SK-N-SH treated with all-trans-retinoic acid at 6 μM for 48 hours (cell line): ENCODE results near the gene CYB5B.

ENCODE experiments used
- ATAC-seq: fragments of 200-7000 bp; cut with Tn5 transposase; 3 replicates; pipeline ENCODE4 v1.9.1; 2020; ENCODE audit warnings: mild to moderate bottlenecking, moderate library complexity
- BACH2 ChIP-seq: fragments of 250-450 bp; sonication (Bioruptor Pico); IDR thresholded peaks from 2 replicates; pipeline ENCODE4 v1.9.0; 2021; ENCODE audit warnings: mild to moderate bottlenecking, borderline replicate concordance
- CREB5 ChIP-seq: fragments of 250-450 bp; sonication (Bioruptor Pico); IDR thresholded peaks from 2 replicates; pipeline ENCODE4 v1.5.1; 2020; ENCODE audit warnings: low read depth, mild to moderate bottlenecking, moderate library complexity
- CSDC2 ChIP-seq: fragments of 250-450 bp; sonication (Bioruptor Pico); IDR thresholded peaks from 2 replicates; pipeline ENCODE4 v1.5.0; 2020; ENCODE audit warnings: mild to moderate bottlenecking, moderate library complexity
- CSRNP3 ChIP-seq: fragments of 250-450 bp; sonication (Bioruptor Pico); IDR thresholded peaks from 2 replicates; pipeline ENCODE4 v1.5.1; 2021; ENCODE audit warnings: mild to moderate bottlenecking, moderate library complexity
- ESRRG ChIP-seq: fragments of 250-450 bp; sonication (Bioruptor Pico); IDR thresholded peaks from 2 replicates; pipeline ENCODE4 v1.6.1; 2021; ENCODE audit warnings: mild to moderate bottlenecking
- GLIS3 ChIP-seq: fragments of 250-450 bp; sonication (Bioruptor Pico); IDR thresholded peaks from 2 replicates; pipeline ENCODE4 v1.5.0; 2020; ENCODE audit warnings: mild to moderate bottlenecking, moderate library complexity
- ISL1 ChIP-seq: fragments of 250-450 bp; sonication (Bioruptor Pico); IDR thresholded peaks from 2 replicates; pipeline ENCODE4 v2.1.2; 2022; ENCODE audit warnings: mild to moderate bottlenecking, moderate library complexity
- OSR1 ChIP-seq: fragments of 250-450 bp; sonication (Bioruptor Pico); IDR thresholded peaks from 2 replicates; pipeline ENCODE4 v1.8.0; 2022; ENCODE audit warnings: moderate library complexity, mild to moderate bottlenecking, inconsistent platforms
- PPARA ChIP-seq: fragments of 250-450 bp; sonication (Bioruptor Pico); IDR thresholded peaks from 2 replicates; pipeline ENCODE4 v1.5.0; 2020; ENCODE audit warnings: mild to moderate bottlenecking, borderline replicate concordance
- RARB ChIP-seq: fragments of 250-450 bp; sonication (Bioruptor Pico); IDR thresholded peaks from 2 replicates; pipeline ENCODE4 v1.8.0; 2021; ENCODE audit warnings: mild to moderate bottlenecking, moderate library complexity
- SNAI2 ChIP-seq: fragments of 250-450 bp; sonication (Bioruptor Pico); IDR thresholded peaks from 2 replicates; pipeline ENCODE4 v1.5.0; 2020; ENCODE audit warnings: mild to moderate bottlenecking, moderate library complexity
- TCF4 ChIP-seq: fragments of 250-450 bp; sonication (Bioruptor Pico); IDR thresholded peaks from 2 replicates; pipeline ENCODE4 v1.8.0; 2021; ENCODE audit warnings: mild to moderate bottlenecking, moderate library complexity, borderline replicate concordance
- TOX ChIP-seq: fragments of 250-450 bp; sonication (Bioruptor Pico); IDR thresholded peaks from 2 replicates; pipeline ENCODE4 v1.8.0; 2021; ENCODE audit warnings: mild to moderate bottlenecking, moderate library complexity, borderline replicate concordance
- ZC3H10 ChIP-seq: fragments of 250-450 bp; sonication (Bioruptor Pico); IDR thresholded peaks from 2 replicates; pipeline ENCODE4 v1.5.1; 2021; ENCODE audit warnings: mild to moderate bottlenecking, moderate library complexity
- ZFP3 ChIP-seq: fragments of 250-450 bp; sonication (Bioruptor Pico); IDR thresholded peaks from 2 replicates; pipeline ENCODE4 v1.5.0; 2020; ENCODE audit warnings: mild to moderate bottlenecking, moderate library complexity
- ZFP30 ChIP-seq: fragments of 450-650 bp; formaldehyde crosslinking; IDR thresholded peaks from 2 replicates; pipeline ENCODE4 v1.5.0; 2022; ENCODE audit warnings: mild to moderate bottlenecking, moderate library complexity
- ZNF565 ChIP-seq: fragments of 450-650 bp; formaldehyde crosslinking; conservative IDR thresholded peaks from 2 replicates; pipeline ENCODE4 v1.5.0; 2020; ENCODE audit warnings: low read depth, mild to moderate bottlenecking, moderate library complexity
- ZNF70 ChIP-seq: fragments of 450-650 bp; formaldehyde crosslinking; IDR thresholded peaks from 2 replicates; pipeline ENCODE4 v1.5.0; 2020; ENCODE audit warnings: mild to moderate bottlenecking, moderate library complexity
- ZNF8 ChIP-seq: fragments of 450-650 bp; formaldehyde crosslinking; IDR thresholded peaks from 2 replicates; pipeline ENCODE4 v1.5.0; 2020; ENCODE audit warnings: mild to moderate bottlenecking, moderate library complexity
- TF ChIP-seq, protein P1 (sequence below): fragments of 250-450 bp; sonication (Bioruptor Pico); IDR thresholded peaks from 2 replicates; pipeline ENCODE4 v1.5.0; 2020; ENCODE audit warnings: mild to moderate bottlenecking, moderate library complexity
- TF ChIP-seq, protein P2 (sequence below): fragments of 250-450 bp; sonication (Bioruptor Pico); IDR thresholded peaks from 2 replicates; pipeline ENCODE4 v1.8.0; 2021; ENCODE audit warnings: low read depth, mild to moderate bottlenecking, moderate library complexity, borderline replicate concordance
- TF ChIP-seq, protein P3 (sequence below): fragments of 250-450 bp; sonication (Bioruptor Pico); IDR thresholded peaks from 2 replicates; pipeline ENCODE4 v1.8.0; 2020; ENCODE audit warnings: mild to moderate bottlenecking, moderate library complexity, borderline replicate concordance

CYB5B gene

DNA sequence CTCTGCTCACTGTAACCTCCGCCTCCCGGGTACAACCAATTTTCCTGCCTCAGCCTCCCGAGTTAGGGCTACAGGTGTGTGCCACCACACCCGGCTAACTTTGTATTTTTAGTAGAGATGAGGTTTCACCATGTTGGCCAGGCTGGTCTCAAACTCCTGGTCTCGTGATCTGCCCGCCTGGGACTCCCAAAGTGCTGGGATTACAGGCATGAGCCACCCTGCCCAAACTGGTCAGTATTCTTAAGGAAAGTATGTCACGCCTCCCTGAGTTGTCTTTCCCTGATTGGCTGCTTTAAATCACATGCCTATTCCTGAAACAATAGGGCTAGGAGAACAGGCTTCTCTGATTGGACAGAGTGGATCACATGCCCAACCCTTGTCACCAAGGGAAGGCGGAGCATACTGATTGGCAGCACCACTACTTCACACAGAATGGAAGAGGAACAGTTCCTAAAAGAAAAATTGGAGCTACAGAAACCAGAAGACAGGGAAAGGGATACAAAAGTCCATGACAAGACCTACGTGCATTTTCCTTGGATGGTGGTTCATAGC lies 17.6 kb upstream of the CYB5B start:
- TF ChIP-seq BACH2 = no peak
- no peak for TF ChIP-seq ZNF565 (CRISPR knock-in tag)
- no peak for TF ChIP-seq CREB5 (CRISPR knock-in tag)
- no peak for TF ChIP-seq ZC3H10 (CRISPR knock-in tag)
- no peak for TF ChIP-seq TOX (CRISPR knock-in tag)
- no peak for TF ChIP-seq ZNF8 (CRISPR knock-in tag)
- no peak for TF ChIP-seq ZFP30
- TF ChIP-seq RARB (CRISPR knock-in tag) = no peak
- TF ChIP-seq, protein P1, sequence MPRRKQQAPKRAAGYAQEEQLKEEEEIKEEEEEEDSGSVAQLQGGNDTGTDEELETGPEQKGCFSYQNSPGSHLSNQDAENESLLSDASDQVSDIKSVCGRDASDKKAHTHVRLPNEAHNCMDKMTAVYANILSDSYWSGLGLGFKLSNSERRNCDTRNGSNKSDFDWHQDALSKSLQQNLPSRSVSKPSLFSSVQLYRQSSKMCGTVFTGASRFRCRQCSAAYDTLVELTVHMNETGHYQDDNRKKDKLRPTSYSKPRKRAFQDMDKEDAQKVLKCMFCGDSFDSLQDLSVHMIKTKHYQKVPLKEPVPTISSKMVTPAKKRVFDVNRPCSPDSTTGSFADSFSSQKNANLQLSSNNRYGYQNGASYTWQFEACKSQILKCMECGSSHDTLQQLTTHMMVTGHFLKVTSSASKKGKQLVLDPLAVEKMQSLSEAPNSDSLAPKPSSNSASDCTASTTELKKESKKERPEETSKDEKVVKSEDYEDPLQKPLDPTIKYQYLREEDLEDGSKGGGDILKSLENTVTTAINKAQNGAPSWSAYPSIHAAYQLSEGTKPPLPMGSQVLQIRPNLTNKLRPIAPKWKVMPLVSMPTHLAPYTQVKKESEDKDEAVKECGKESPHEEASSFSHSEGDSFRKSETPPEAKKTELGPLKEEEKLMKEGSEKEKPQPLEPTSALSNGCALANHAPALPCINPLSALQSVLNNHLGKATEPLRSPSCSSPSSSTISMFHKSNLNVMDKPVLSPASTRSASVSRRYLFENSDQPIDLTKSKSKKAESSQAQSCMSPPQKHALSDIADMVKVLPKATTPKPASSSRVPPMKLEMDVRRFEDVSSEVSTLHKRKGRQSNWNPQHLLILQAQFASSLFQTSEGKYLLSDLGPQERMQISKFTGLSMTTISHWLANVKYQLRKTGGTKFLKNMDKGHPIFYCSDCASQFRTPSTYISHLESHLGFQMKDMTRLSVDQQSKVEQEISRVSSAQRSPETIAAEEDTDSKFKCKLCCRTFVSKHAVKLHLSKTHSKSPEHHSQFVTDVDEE = no peak
- no peak for TF ChIP-seq OSR1 (CRISPR knock-in tag)
- TF ChIP-seq ISL1 (CRISPR knock-in tag) = no peak
- TF ChIP-seq ZNF70 = no peak
- no peak for TF ChIP-seq GLIS3
- TF ChIP-seq, protein P2, sequence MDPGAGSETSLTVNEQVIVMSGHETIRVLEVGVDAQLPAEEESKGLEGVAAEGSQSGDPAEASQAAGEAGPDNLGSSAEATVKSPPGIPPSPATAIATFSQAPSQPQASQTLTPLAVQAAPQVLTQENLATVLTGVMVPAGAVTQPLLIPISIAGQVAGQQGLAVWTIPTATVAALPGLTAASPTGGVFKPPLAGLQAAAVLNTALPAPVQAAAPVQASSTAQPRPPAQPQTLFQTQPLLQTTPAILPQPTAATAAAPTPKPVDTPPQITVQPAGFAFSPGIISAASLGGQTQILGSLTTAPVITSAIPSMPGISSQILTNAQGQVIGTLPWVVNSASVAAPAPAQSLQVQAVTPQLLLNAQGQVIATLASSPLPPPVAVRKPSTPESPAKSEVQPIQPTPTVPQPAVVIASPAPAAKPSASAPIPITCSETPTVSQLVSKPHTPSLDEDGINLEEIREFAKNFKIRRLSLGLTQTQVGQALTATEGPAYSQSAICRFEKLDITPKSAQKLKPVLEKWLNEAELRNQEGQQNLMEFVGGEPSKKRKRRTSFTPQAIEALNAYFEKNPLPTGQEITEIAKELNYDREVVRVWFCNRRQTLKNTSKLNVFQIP (CRISPR knock-in tag) = no peak
- no peak for TF ChIP-seq ESRRG (CRISPR knock-in tag)
- TF ChIP-seq TCF4 (CRISPR knock-in tag) = no peak
- no peak for TF ChIP-seq ZFP3 (CRISPR knock-in tag)
- TF ChIP-seq CSDC2 = no peak
- no peak for TF ChIP-seq SNAI2 (CRISPR knock-in tag)
- TF ChIP-seq, protein P3, sequence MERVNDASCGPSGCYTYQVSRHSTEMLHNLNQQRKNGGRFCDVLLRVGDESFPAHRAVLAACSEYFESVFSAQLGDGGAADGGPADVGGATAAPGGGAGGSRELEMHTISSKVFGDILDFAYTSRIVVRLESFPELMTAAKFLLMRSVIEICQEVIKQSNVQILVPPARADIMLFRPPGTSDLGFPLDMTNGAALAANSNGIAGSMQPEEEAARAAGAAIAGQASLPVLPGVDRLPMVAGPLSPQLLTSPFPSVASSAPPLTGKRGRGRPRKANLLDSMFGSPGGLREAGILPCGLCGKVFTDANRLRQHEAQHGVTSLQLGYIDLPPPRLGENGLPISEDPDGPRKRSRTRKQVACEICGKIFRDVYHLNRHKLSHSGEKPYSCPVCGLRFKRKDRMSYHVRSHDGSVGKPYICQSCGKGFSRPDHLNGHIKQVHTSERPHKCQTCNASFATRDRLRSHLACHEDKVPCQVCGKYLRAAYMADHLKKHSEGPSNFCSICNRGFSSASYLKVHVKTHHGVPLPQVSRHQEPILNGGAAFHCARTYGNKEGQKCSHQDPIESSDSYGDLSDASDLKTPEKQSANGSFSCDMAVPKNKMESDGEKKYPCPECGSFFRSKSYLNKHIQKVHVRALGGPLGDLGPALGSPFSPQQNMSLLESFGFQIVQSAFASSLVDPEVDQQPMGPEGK (CRISPR knock-in tag) = no peak
- ATAC-seq = no peak

- ATAC-seq = no peak
- TF ChIP-seq TCF4 (CRISPR knock-in tag) (no peak), ESRRG (CRISPR knock-in tag) (no peak), CSDC2 (no peak), ZNF565 (CRISPR knock-in tag) (no peak), CREB5 (CRISPR knock-in tag) (no peak), OSR1 (CRISPR knock-in tag) (no peak), SNAI2 (CRISPR knock-in tag) (no peak), ZFP3 (CRISPR knock-in tag) (no peak), CSRNP3 (CRISPR knock-in tag) (no peak), ZNF70 (no peak), BACH2 (no peak), RARB (CRISPR knock-in tag) (no peak), PPARA (CRISPR knock-in tag) (no peak), ISL1 (CRISPR knock-in tag) (no peak), GLIS3 (no peak), TOX (CRISPR knock-in tag) (no peak), ZNF8 (CRISPR knock-in tag) (no peak)
- TF ChIP-seq, protein P1 = no peak
- TF ChIP-seq, protein P2 (CRISPR knock-in tag) = no peak
Measured at GRCh38 chr16:69407702-69408323, 16.6 kb upstream of the CYB5B start.
